IMR-90 (cell line): ENCODE measurements around the gene ZNHIT2. TPM values are rescaled to one million over a fixed set of nuclear protein-coding genes. Genes with fewer than 3 reads are reported as not detected.

Experiments used
- ATAC-seq: fragments of 200-7000 bp; cut with Tn5 transposase; 2 replicates; pipeline ENCODE4 v1.9.1; 2020; ENCODE audit warnings: low read depth, mild to moderate bottlenecking, moderate library complexity
- BruUV-seq: library from RNA; stranded (reverse); fragments of 400-500 nt; replicated peaks from 2 replicates; lab custom pipeline; 2021; lab: Mats Ljungman, UMichigan
- CTCF ChIA-PET: fragments of 300-600 bp; formaldehyde crosslinking; extraction: SDS; loops from one replicate; lab custom pipeline; 2021; ENCODE audit warnings: antibody characterized with exemption; lab: Yijun Ruan, JAX
- POLR2A ChIA-PET: fragments of 300-600 bp; sonication (Branson Sonifier 250); formaldehyde crosslinking; loops from one replicate; lab custom pipeline; 2022; ENCODE audit warnings: antibody characterized with exemption; ENCODE audit not compliant: unreplicated experiment; lab: Charles Lee
- DNase-seq: peaks from one replicate; pipeline ENCODE4 v3.0.0; 2013
- H2AFZ ChIP-seq: replicated peaks from 2 replicates; pipeline ENCODE3; 2013; ENCODE audit warnings: low read length, mild to moderate bottlenecking; ENCODE audit not compliant: poor library complexity
- H2AK5ac ChIP-seq: 2 replicates; pipeline ENCODE4 v1.6.1; 2013; ENCODE audit warnings: low read depth, low read length, inconsistent platforms
- H2AK9ac ChIP-seq: replicated peaks from 2 replicates; pipeline ENCODE3; 2013; ENCODE audit warnings: mild to moderate bottlenecking, low read depth, low read length, moderate library complexity; ENCODE audit not compliant: poor library complexity
- H2BK120ac ChIP-seq: 2 replicates; pipeline ENCODE4 v1.6.1; 2013; ENCODE audit warnings: low read depth, low read length, inconsistent platforms
- H2BK15ac ChIP-seq: 3 replicates; pipeline ENCODE4 v1.6.1; 2013; ENCODE audit warnings: low read depth, low read length, inconsistent platforms
- H2BK20ac ChIP-seq: 2 replicates; pipeline ENCODE4 v1.6.1; 2013; ENCODE audit warnings: low read depth, mild to moderate bottlenecking, inconsistent platforms, low read length, moderate library complexity
- H2BK5ac ChIP-seq: 2 replicates; pipeline ENCODE4 v1.6.1; 2013; ENCODE audit warnings: mild to moderate bottlenecking, low read depth, low read length, inconsistent platforms; ENCODE audit not compliant: poor library complexity, severe bottlenecking
- H3K14ac ChIP-seq: replicated peaks from 2 replicates; pipeline ENCODE4 v1.6.1; 2013; ENCODE audit warnings: low read depth, low read length, inconsistent platforms
- H3K18ac ChIP-seq: 2 replicates; pipeline ENCODE4 v1.6.1; 2013; ENCODE audit warnings: low read depth, low read length, control low read depth
- H3K23ac ChIP-seq: 2 replicates; pipeline ENCODE4 v1.6.1; 2013; ENCODE audit warnings: low read depth, low read length, inconsistent platforms
- H3K27ac ChIP-seq: 2 replicates; pipeline ENCODE4 v1.5.1; 2013; ENCODE audit warnings: mild to moderate bottlenecking, control low read depth, low read length; ENCODE audit not compliant: insufficient read depth
- H3K27me3 ChIP-seq: 2 replicates; pipeline ENCODE4 v1.6.1; 2013; ENCODE audit warnings: low read length; ENCODE audit not compliant: control insufficient read depth, insufficient read depth
- H3K36me3 ChIP-seq: 2 replicates; pipeline ENCODE4 v1.6.1; 2013; ENCODE audit warnings: low read length, mixed read lengths; ENCODE audit not compliant: control insufficient read depth, insufficient read depth
- H3K4ac ChIP-seq: 2 replicates; pipeline ENCODE4 v1.6.1; 2013; ENCODE audit warnings: low read depth, low read length, inconsistent platforms
- H3K4me1 ChIP-seq: 2 replicates; pipeline ENCODE4 v1.6.1; 2013; ENCODE audit warnings: low read length, mixed read lengths; ENCODE audit not compliant: control insufficient read depth, insufficient read depth
- H3K4me2 ChIP-seq: 2 replicates; pipeline ENCODE4 v1.6.1; 2013; ENCODE audit warnings: low read depth, mild to moderate bottlenecking, control low read depth, low read length, moderate library complexity
- H3K4me3 ChIP-seq: 2 replicates; pipeline ENCODE4 v1.5.1; 2013; ENCODE audit warnings: low read depth, mild to moderate bottlenecking, control low read depth, low read length, moderate library complexity; ENCODE audit not compliant: insufficient read depth
- H3K56ac ChIP-seq: 2 replicates; pipeline ENCODE4 v1.6.1; 2013; ENCODE audit warnings: low read length, inconsistent platforms; ENCODE audit not compliant: insufficient read depth; ENCODE audit errors: extremely low read depth
- H3K79me1 ChIP-seq, 2 experiments: 2 replicates each; pipeline ENCODE4 v1.6.1; 2013; ENCODE audit warnings: low read length in 2 of 2, inconsistent platforms in 1 of 2, low read depth in 1 of 2
- H3K9ac ChIP-seq: 2 replicates; pipeline ENCODE4 v1.6.1; 2013; ENCODE audit warnings: low read depth, low read length, control low read depth
- H3K9me1 ChIP-seq: 2 replicates; pipeline ENCODE4 v1.6.1; 2013; ENCODE audit warnings: low read length, inconsistent platforms; ENCODE audit not compliant: insufficient read depth
- H3K9me3 ChIP-seq: 2 replicates; pipeline ENCODE4 v1.6.1; 2013; ENCODE audit warnings: low read length; ENCODE audit not compliant: control insufficient read depth, insufficient read depth
- H4K20me1 ChIP-seq: 2 replicates; pipeline ENCODE4 v1.6.1; 2013; ENCODE audit warnings: low read length, inconsistent platforms; ENCODE audit not compliant: insufficient read depth
- H4K5ac ChIP-seq: 2 replicates; pipeline ENCODE4 v1.6.1; 2013; ENCODE audit warnings: mild to moderate bottlenecking, low read depth, low read length, control low read depth
- H4K8ac ChIP-seq, 2 experiments: 2 replicates each; pipeline ENCODE4 v1.6.1; 2013; ENCODE audit warnings: low read depth in 2 of 2, low read length in 2 of 2, control low read depth in 1 of 2, inconsistent platforms in 1 of 2
- H4K91ac ChIP-seq: 2 replicates; pipeline ENCODE4 v1.6.1; 2013; ENCODE audit warnings: low read depth, low read length, inconsistent platforms; ENCODE audit not compliant: insufficient read depth
- CEBPB ChIP-seq: IDR thresholded peaks from 2 replicates; pipeline ENCODE4 v1.6.1; 2012; ENCODE audit warnings: low read depth, low read length, improper control_type of control experiment
- MXI1 ChIP-seq: IDR thresholded peaks from 2 replicates; pipeline ENCODE4 v1.6.1; 2012; ENCODE audit warnings: low read depth, mild to moderate bottlenecking, low read length, moderate library complexity, borderline replicate concordance
- POLR2A ChIP-seq: IDR thresholded peaks from 2 replicates; pipeline ENCODE4 v1.6.1; 2012; ENCODE audit warnings: mild to moderate bottlenecking, low read depth, low read length
- RAD21 ChIP-seq: IDR thresholded peaks from 2 replicates; pipeline ENCODE4 v1.6.1; 2012; ENCODE audit warnings: low read length, improper control_type of control experiment
- RFX5 ChIP-seq: IDR thresholded peaks from 2 replicates; pipeline ENCODE4 v1.8.0; 2012; ENCODE audit warnings: low read depth, mild to moderate bottlenecking, low read length, moderate library complexity
- WGBS, 2 experiments: methylation state at CpG; one replicate each; pipeline versions ENCODE4 v1.1.5 to v1.1.7; 2013; ENCODE audit warnings: missing lambda C conversion rate in 2 of 2; ENCODE audit not compliant: insufficient read length in 1 of 2; ENCODE audit errors: extremely low coverage in 2 of 2; 5-methylcytosine and 5-hydroxymethylcytosine counted together
- dilution Hi-C: fragments of 300-500 bp; cut with HindIII; formaldehyde crosslinking; loops from one replicate; pipeline ENCODE4 v1.14.3; 2018; ENCODE audit warnings: low sequenced_read_pairs; ENCODE audit not compliant: unreplicated experiment
- in situ Hi-C: fragments of 300-500 bp; cut with MboI; formaldehyde crosslinking; loops from 3 replicates; pipeline ENCODE4 v1.14.3; 2019; ENCODE audit warnings: low sequenced_read_pairs, inconsistent platforms, mixed read lengths
- intact Hi-C: fragments of 100-400 bp; cut with micrococcal nuclease; formaldehyde crosslinking; loops from 2 replicates; pipeline ENCODE4 v1.10.0; 2022
- polyA plus RNA-seq, 3 experiments: library from polyadenylated mRNA; depleted of rRNA; stranded (reverse); fragments of >200 nt; gene quantifications; 2 replicates each; pipeline ENCODE4 v1.2.3, GENCODE V29; 2012; ENCODE audit warnings: low replicate concordance in 1 of 3
- total RNA-seq: library from RNA; depleted of rRNA; stranded (reverse); fragments of >200 nt; gene quantifications from 2 replicates; pipeline ENCODE4 v1.2.3, GENCODE V29; 2012

ZNHIT2 gene
- total and polyA plus RNA-seq, 2 of the 4 experiments (the other 2 are of a cell fraction), result 3.9 to 5.9 TPM

GRCh38 chr11:65136515-65137096 lies 19.1 kb upstream of the ZNHIT2 start:
- H4K20me1 ChIP-seq, result peaks cover 24% of the 10 kb centered on the region
- dilution Hi-C loops, result no loop called here
- H2BK15ac ChIP-seq, result no peak overlapping the region
- DNase-seq, result no peak
- no peak overlapping the region for H2AFZ ChIP-seq
- no peak overlapping the region for H3K27ac ChIP-seq
- no peaks in the 10 kb centered on the region for H3K9me3 ChIP-seq
- H3K18ac ChIP-seq, result no peak overlapping the region
- intact Hi-C loops, result no loop called here
- H3K4me2 ChIP-seq, result no peak overlapping the region
- no peak overlapping the region for H3K56ac ChIP-seq
- H3K79me1 ChIP-seq, result peaks cover 12 to 34% of the 10 kb centered on the region in 2 experiments
- H3K36me3 ChIP-seq, result peaks cover 13% of the 10 kb centered on the region
- H4K5ac ChIP-seq, result no peak overlapping the region
- H3K23ac ChIP-seq, result peak overlapping the region; percentile 24; the same call in 1 of the 2 replicates
- ATAC-seq, result no peak
- no peak overlapping the region for H2AK5ac ChIP-seq
- peaks cover 2% of the 10 kb centered on the region; the same call in 1 of the 2 replicates for H3K27me3 ChIP-seq
- H2AK9ac ChIP-seq, result no peak overlapping the region
- H4K8ac ChIP-seq, result no peak overlapping the region
- H3K9ac ChIP-seq, result no peak overlapping the region
- WGBS, 2 experiments, result 90% methylated on average over 12 of the region's 15 CpGs; no CpG with 5 or more reads in 1 of the 2 experiments
- ChIA-PET CTCF (interaction anchor here (1.0 kb wide), 1 partner anchor 14 kb away, joined by 4 read pairs; the partner anchor contains the start of gene MRPL49), POLR2A (no interaction called here)
- no peak overlapping the region for H3K14ac ChIP-seq
- peaks cover 6% of the 10 kb centered on the region; the same call in 1 of the 2 replicates for H3K4me1 ChIP-seq
- no peak overlapping the region for H2BK20ac ChIP-seq
- no peak overlapping the region for H3K4ac ChIP-seq
- TF ChIP-seq CEBPB, result no peak
- no peak for TF ChIP-seq RFX5
- no peak for TF ChIP-seq POLR2A
- no peak for TF ChIP-seq MXI1
- no peak for TF ChIP-seq RAD21
- H3K4me3 ChIP-seq, result no peak overlapping the region
- no peak overlapping the region for H4K91ac ChIP-seq
- in situ Hi-C loops, result no loop called here
- no peak overlapping the region for H2BK5ac ChIP-seq
- H3K9me1 ChIP-seq, result peaks cover 21% of the 10 kb centered on the region
- H2BK120ac ChIP-seq, result no peak overlapping the region
- no TSS peak for BruUV-seq
